KMS-11 (cell line): ENCODE results near the gene CUL9.

Source experiments
- H2AFZ ChIP-seq: fragments of 200-600 bp; sonication (generic); 2 replicates; pipeline ENCODE4 v1.6.1; 2016; ENCODE audit warnings: antibody characterized with exemption, mixed run types, low read depth
- H3K27ac ChIP-seq: fragments of 200-600 bp; sonication (generic); 2 replicates; pipeline ENCODE4 v1.6.1; 2016; ENCODE audit warnings: mild to moderate bottlenecking, mixed run types
- H3K27me3 ChIP-seq: fragments of 200-600 bp; sonication (generic); 2 replicates; pipeline ENCODE4 v1.6.1; 2017; ENCODE audit warnings: mild to moderate bottlenecking, low read depth, mixed run types, moderate library complexity; ENCODE audit not compliant: insufficient read depth
- H3K36me3 ChIP-seq: fragments of 200-600 bp; sonication (generic); 2 replicates; pipeline ENCODE4 v1.6.1; 2017; ENCODE audit warnings: mild to moderate bottlenecking, mixed run types; ENCODE audit not compliant: insufficient read depth
- H3K4me1 ChIP-seq: fragments of 200-600 bp; sonication (generic); 2 replicates; pipeline ENCODE4 v1.6.1; 2016; ENCODE audit warnings: mild to moderate bottlenecking, low read depth, mixed run types; ENCODE audit not compliant: poor library complexity, severe bottlenecking
- H3K4me2 ChIP-seq: fragments of 200-600 bp; sonication (generic); 2 replicates; pipeline ENCODE4 v1.7.0; 2016; ENCODE audit warnings: mild to moderate bottlenecking, mixed run types
- H3K4me3 ChIP-seq: fragments of 200-600 bp; sonication (generic); IDR thresholded peaks from 2 replicates; pipeline ENCODE4 v1.6.1; 2017; ENCODE audit warnings: low read depth, low read length, mixed read lengths; ENCODE audit not compliant: insufficient read depth
- H3K79me2 ChIP-seq: fragments of 200-600 bp; sonication (generic); 2 replicates; pipeline ENCODE4 v1.6.1; 2016; ENCODE audit warnings: low read depth, mixed run types; ENCODE audit not compliant: insufficient read depth
- H3K9ac ChIP-seq: fragments of 200-600 bp; sonication (generic); 2 replicates; pipeline ENCODE4 v1.6.1; 2016; ENCODE audit warnings: mild to moderate bottlenecking, mixed run types
- H4K20me1 ChIP-seq: fragments of 200-600 bp; sonication (generic); 2 replicates; pipeline ENCODE4 v1.6.1; 2016; ENCODE audit warnings: mild to moderate bottlenecking, mixed run types; ENCODE audit not compliant: insufficient read depth
- TF ChIP-seq, protein P1 (sequence below): fragments of 200-600 bp; sonication (generic); conservative IDR thresholded peaks from 2 replicates; pipeline ENCODE4 v1.6.1; 2017; ENCODE audit warnings: low read depth, mild to moderate bottlenecking, antibody characterized with exemption, low read length, moderate library complexity, mixed read lengths

Gene CUL9

DNA sequence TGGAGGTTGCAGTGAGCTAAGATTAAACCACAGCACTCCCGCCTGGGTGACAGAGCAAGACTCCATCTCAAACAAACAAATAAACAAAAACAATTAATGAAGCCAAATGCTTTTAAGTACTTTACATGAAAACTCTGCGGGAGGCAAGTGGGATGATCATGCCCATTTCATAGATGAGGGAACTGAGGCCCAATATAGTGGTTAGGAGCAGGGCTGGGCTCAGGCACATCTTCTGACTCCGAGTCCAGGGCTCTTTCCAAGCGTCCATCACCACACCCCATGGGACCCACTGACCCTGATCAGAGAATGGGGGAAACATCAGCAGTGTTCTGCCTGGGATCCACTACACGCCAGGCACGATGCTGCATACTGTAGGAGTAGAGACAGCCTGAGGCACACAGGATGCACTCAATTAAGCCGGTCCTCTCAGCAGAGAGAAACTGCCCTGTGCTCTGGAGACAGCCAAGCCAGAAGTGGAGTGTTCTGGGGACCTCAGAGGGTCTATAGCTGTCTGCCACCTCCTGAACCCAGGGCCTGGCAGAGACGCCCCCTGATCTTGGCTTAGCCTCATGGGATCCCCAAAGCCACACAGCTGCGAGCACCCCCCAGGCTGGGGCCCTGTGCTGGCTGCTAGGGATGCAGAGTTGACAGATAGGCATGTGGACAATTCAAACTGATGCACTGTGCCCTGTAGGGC lies 74.8 kb downstream of the CUL9 start:
- TF ChIP-seq, protein P1, sequence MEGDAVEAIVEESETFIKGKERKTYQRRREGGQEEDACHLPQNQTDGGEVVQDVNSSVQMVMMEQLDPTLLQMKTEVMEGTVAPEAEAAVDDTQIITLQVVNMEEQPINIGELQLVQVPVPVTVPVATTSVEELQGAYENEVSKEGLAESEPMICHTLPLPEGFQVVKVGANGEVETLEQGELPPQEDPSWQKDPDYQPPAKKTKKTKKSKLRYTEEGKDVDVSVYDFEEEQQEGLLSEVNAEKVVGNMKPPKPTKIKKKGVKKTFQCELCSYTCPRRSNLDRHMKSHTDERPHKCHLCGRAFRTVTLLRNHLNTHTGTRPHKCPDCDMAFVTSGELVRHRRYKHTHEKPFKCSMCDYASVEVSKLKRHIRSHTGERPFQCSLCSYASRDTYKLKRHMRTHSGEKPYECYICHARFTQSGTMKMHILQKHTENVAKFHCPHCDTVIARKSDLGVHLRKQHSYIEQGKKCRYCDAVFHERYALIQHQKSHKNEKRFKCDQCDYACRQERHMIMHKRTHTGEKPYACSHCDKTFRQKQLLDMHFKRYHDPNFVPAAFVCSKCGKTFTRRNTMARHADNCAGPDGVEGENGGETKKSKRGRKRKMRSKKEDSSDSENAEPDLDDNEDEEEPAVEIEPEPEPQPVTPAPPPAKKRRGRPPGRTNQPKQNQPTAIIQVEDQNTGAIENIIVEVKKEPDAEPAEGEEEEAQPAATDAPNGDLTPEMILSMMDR: no peak
- peak overlapping the region; percentile 24; the same call in 1 of the 2 replicates for H3K27ac ChIP-seq
- H3K27me3 ChIP-seq: no peaks in the 10 kb centered on the region
- no peak overlapping the region for H3K4me3 ChIP-seq
- peaks cover 23% of the 10 kb centered on the region for H3K4me1 ChIP-seq
- no peaks in the 10 kb centered on the region for H3K79me2 ChIP-seq
- H3K9ac ChIP-seq: no peak overlapping the region
- peak overlapping the region; percentile 58; the same call in 1 of the 2 replicates for H2AFZ ChIP-seq
- peak overlapping the region; percentile 58 for H3K4me2 ChIP-seq
- H3K36me3 ChIP-seq: no peaks in the 10 kb centered on the region
- H4K20me1 ChIP-seq: no peaks in the 10 kb centered on the region

DNA sequence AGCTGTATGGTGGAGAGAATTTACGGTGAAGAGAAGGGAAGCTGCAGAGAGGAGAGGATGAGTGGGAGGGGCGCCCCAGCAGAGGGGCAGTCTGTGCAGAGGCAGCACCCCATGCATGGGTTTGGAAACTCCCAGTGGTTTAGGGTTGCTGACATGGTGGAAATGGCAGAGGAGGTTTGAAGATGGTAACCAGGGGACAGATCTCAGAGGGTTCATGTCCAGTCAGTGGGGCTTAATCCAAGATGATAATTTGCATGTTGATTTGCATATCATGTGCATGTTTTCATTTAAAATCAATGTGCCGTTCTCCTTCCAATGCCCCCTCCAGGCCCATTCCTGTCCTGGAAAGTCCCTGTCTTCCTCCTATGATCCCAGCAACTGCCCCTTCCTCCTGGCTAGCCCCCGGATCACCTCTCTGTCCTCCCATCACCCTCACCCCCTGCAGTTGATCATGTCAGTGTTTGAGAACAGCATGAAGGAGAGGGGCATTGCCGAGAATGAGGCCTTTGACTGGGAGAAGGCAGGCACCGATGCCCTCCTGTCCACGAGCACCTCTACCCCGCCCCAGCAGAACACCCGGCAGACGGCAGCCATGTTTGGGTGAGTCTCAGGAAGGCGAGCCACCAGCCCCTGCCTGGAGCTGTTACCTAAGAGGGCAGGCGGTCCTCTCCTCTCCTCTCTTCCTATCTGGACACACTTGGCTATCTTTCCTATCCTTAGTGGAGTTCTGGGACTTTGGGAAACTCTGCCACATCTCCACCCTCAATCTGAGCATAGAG lies 75.6 kb downstream of the CUL9 start:
- Histone ChIP-seq H3K79me2 (no peaks in the 10 kb centered on the region), H3K4me3 (no peak overlapping the region), H3K27ac (peak overlapping the region; percentile 24; the same call in 1 of the 2 replicates), H3K4me2 (peak overlapping the region; percentile 58), H2AFZ (peak overlapping the region; percentile 58; the same call in 1 of the 2 replicates), H3K9ac (no peak overlapping the region), H3K4me1 (peaks cover 23% of the 10 kb centered on the region), H3K27me3 (no peaks in the 10 kb centered on the region), H4K20me1 (no peaks in the 10 kb centered on the region), H3K36me3 (no peaks in the 10 kb centered on the region)
- TF ChIP-seq, protein P1: no peak

DNA sequence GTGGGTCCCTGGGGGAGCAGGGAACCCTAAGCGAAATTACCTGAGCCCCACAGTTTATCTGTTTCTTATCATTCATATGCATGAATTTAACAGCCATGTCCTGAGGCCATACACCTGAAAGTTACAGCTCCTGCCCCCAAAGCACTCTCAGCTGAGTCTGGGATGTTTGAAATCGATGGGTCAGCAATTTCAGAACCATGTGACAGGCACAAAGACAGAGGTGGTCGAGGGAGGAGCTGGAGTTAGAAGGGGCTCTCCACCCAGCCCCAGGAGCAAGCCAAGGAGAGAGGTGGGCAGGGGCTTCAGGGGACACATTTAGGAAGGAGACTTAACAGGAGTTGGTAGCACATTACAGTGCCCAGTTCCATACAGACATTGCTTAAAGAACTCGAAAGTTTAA lies 76.2 kb downstream of the CUL9 start:
- Histone ChIP-seq H4K20me1 (no peaks in the 10 kb centered on the region), H3K4me3 (no peak overlapping the region), H3K36me3 (no peaks in the 10 kb centered on the region), H3K79me2 (no peaks in the 10 kb centered on the region), H3K27me3 (no peaks in the 10 kb centered on the region), H3K4me2 (peak overlapping the region; percentile 58), H2AFZ (peak overlapping the region; percentile 58; the same call in 1 of the 2 replicates), H3K4me1 (peaks cover 24% of the 10 kb centered on the region), H3K9ac (no peak overlapping the region), H3K27ac (peak overlapping the region; percentile 24; the same call in 1 of the 2 replicates)
- TF ChIP-seq, protein P1: no peak

DNA sequence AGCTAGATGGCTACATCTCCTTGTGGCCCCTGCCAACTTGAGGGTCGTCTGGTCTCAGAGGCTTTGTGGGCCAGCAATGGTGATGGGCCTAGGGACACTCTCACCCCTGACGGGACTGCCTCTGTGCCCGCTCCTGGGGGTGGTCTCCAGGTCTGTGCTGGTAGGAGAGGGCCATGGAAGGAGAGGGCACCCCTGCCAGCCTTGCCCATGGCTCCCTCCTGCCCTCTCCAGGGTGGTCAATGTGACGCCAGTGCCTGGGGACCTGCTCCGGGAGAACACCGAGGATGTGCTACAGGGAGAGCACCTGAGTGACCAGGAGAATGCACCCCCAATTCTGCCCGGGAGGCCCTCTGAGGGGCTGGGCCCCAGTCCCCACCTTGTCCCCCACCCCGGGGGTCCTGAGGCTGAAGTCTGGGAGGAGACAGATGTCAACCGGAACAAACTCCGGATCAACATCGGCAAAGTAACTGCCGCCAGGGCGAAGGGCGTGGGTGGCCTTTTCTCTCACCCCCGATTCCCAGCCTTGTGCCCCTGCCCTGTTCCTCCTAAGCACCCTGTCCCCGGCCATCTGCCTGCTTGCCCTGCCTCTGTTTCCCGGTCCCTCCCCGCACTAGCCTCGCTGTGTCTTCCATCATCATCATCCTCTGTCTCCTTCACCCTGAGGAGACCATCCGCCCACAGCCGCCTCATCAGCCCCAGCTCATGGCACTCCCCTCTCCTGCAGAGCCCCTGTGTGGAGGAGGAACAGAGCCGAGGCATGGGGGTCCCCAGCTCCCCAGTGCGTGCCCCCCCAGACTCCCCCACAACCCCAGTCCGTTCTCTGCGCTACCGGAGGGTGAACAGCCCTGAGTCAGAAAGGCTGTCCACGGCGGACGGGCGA lies 77.1 kb downstream of the CUL9 start:
- TF ChIP-seq, protein P1: no peak
- no peak overlapping the region for H2AFZ ChIP-seq
- H3K27me3 ChIP-seq: no peaks in the 10 kb centered on the region
- no peaks in the 10 kb centered on the region for H3K36me3 ChIP-seq
- H3K27ac ChIP-seq: no peak overlapping the region
- no peak overlapping the region for H3K4me3 ChIP-seq
- peaks cover 29% of the 10 kb centered on the region for H3K4me1 ChIP-seq
- no peaks in the 10 kb centered on the region for H3K79me2 ChIP-seq
- H4K20me1 ChIP-seq: no peaks in the 10 kb centered on the region
- no peak overlapping the region for H3K4me2 ChIP-seq
- no peak overlapping the region for H3K9ac ChIP-seq
